Progenitor cell of endocrine pancreas (in vitro differentiated cells): Measurements from ENCODE around the gene NID1. TPM values are rescaled to one million over a fixed set of nuclear protein-coding genes. Genes with fewer than 3 reads are reported as not detected.

Experiments
- DNase-seq: peaks from one replicate; pipeline ENCODE4 v3.0.0; 2021; ENCODE audit warnings: low spot score; ENCODE audit not compliant: unreplicated experiment
- H3K27ac Mint-ChIP-seq: 2 replicates; pipeline ENCODE4 v1.8.0; 2021; ENCODE audit warnings: mild to moderate bottlenecking, moderate library complexity, mixed read lengths
- H3K27me3 Mint-ChIP-seq: 2 replicates; pipeline ENCODE4 v1.8.0; 2021; ENCODE audit warnings: mixed read lengths
- H3K36me3 Mint-ChIP-seq: 2 replicates; pipeline ENCODE4 v1.8.0; 2022; ENCODE audit warnings: mixed read lengths; ENCODE audit not compliant: insufficient read depth
- H3K4me1 Mint-ChIP-seq: 2 replicates; pipeline ENCODE4 v1.8.0; 2021; ENCODE audit warnings: low read depth, mixed read lengths
- H3K4me3 Mint-ChIP-seq: 2 replicates; pipeline ENCODE4 v1.8.0; 2021; ENCODE audit warnings: low read depth, mild to moderate bottlenecking, moderate library complexity, mixed read lengths
- H3K9me3 Mint-ChIP-seq: 2 replicates; pipeline ENCODE4 v1.8.0; 2021; ENCODE audit warnings: low read depth, mixed read lengths
- CTCF ChIP-seq: fragments of 200-600 bp; sonication (generic); IDR thresholded peaks from one replicate; pipeline ENCODE4 v1.5.0; 2021; ENCODE audit warnings: antibody characterized with exemption, mild to moderate bottlenecking; ENCODE audit not compliant: unreplicated experiment
- total RNA-seq: library from RNA; stranded (reverse); gene quantifications from 2 replicates; pipeline ENCODE4 v1.2.1, GENCODE V29; 2021

Gene NID1
- total RNA-seq, 1 donor from 2014 or later = 21.0 TPM

- no peak for TF ChIP-seq CTCF
- Mint-ChIP-seq H3K9me3 (peaks cover 4% of the 10 kb centered on the region), H3K27me3 (peaks cover 2% of the 10 kb centered on the region), H3K4me1 (no peaks in the 10 kb centered on the region), H3K4me3 (no peak overlapping the region), H3K36me3 (no peaks in the 10 kb centered on the region), H3K27ac (no peak overlapping the region)
- DNase-seq = no peak
Observed at GRCh38 chr1:236075848-236076247, 11.0 kb upstream of the NID1 start.

- no peak for TF ChIP-seq CTCF
Observed at GRCh38 chr1:236073307-236073897, 8.5 kb upstream of the NID1 start.

GRCh38 chr1:236072001-236072400 lies 7.1 kb upstream of the NID1 start:
- no peak for DNase-seq
- H3K4me3 Mint-ChIP-seq = no peak overlapping the region
- no peaks in the 10 kb centered on the region for H3K36me3 Mint-ChIP-seq
- H3K9me3 Mint-ChIP-seq = peaks cover 11% of the 10 kb centered on the region
- H3K4me1 Mint-ChIP-seq = no peaks in the 10 kb centered on the region
- no peak for TF ChIP-seq CTCF
- H3K27me3 Mint-ChIP-seq = peaks cover 14% of the 10 kb centered on the region
- no peak overlapping the region for H3K27ac Mint-ChIP-seq

More at GRCh38 chr1:236073307-236073897, 8.5 kb upstream of the NID1 start:
- Mint-ChIP-seq H3K4me1 (no peaks in the 10 kb centered on the region), H3K27me3 (no peaks in the 10 kb centered on the region), H3K9me3 (peaks cover 11% of the 10 kb centered on the region), H3K4me3 (no peak overlapping the region), H3K27ac (no peak overlapping the region), H3K36me3 (no peaks in the 10 kb centered on the region)
- DNase-seq = no peak

GRCh38 chr1:236070753-236071152 lies 5.9 kb upstream of the NID1 start:
- Mint-ChIP-seq H3K4me1 (no peaks in the 10 kb centered on the region), H3K27ac (no peak overlapping the region), H3K36me3 (no peaks in the 10 kb centered on the region), H3K27me3 (peaks cover 26% of the 10 kb centered on the region), H3K4me3 (no peak overlapping the region), H3K9me3 (peaks cover 11% of the 10 kb centered on the region)
- no peak for DNase-seq
- no peak for TF ChIP-seq CTCF

- Mint-ChIP-seq H3K27me3 (peaks cover 32% of the 10 kb centered on the region), H3K9me3 (peaks cover 11% of the 10 kb centered on the region), H3K4me1 (no peaks in the 10 kb centered on the region), H3K4me3 (no peak overlapping the region), H3K27ac (no peak overlapping the region), H3K36me3 (no peaks in the 10 kb centered on the region)
- no peak for TF ChIP-seq CTCF
- no peak for DNase-seq
Observed at GRCh38 chr1:236069796-236070195, 4.9 kb upstream of the NID1 start.
